Osteoblast (primary cell): ENCODE results near the gene NUP62. TPM values are rescaled to one million over a fixed set of nuclear protein-coding genes. Genes with fewer than 3 reads are reported as not detected.

ENCODE experiments used
- DNase-seq: peaks from one replicate; pipeline ENCODE4 v3.0.0; 2011; ENCODE audit warnings: low spot score, mixed read lengths; ENCODE audit not compliant: insufficient read length; ENCODE audit errors: missing footprints
- H2AFZ ChIP-seq: 2 replicates; pipeline ENCODE4 v1.6.0; 2011; ENCODE audit warnings: mild to moderate bottlenecking, low read length
- H3K27ac ChIP-seq: 2 replicates; pipeline ENCODE4 v1.5.1; 2011; ENCODE audit warnings: mild to moderate bottlenecking, low read depth, low read length, moderate library complexity
- H3K27me3 ChIP-seq: 2 replicates; pipeline ENCODE4 v1.6.0; 2012; ENCODE audit warnings: mild to moderate bottlenecking, control low read depth, inconsistent platforms, low read length, moderate library complexity; ENCODE audit not compliant: insufficient read depth
- H3K36me3 ChIP-seq: 2 replicates; pipeline ENCODE4 v1.5.1; 2011; ENCODE audit warnings: mild to moderate bottlenecking, low read length, control low read depth, moderate library complexity; ENCODE audit not compliant: insufficient read depth
- H3K4me1 ChIP-seq: 2 replicates; pipeline ENCODE4 v1.5.1; 2011; ENCODE audit warnings: mild to moderate bottlenecking, low read length, control low read depth, moderate library complexity; ENCODE audit not compliant: insufficient read depth
- H3K4me2 ChIP-seq: 2 replicates; pipeline ENCODE4 v1.6.0; 2011; ENCODE audit warnings: mild to moderate bottlenecking, low read length; ENCODE audit not compliant: insufficient read depth
- H3K4me3 ChIP-seq: fragments of 200-600 bp; sonication (generic); 3 replicates; pipeline ENCODE4 v1.5.1; 2012; ENCODE audit warnings: mild to moderate bottlenecking, low read length, inconsistent platforms; ENCODE audit not compliant: insufficient read depth
- H3K79me2 ChIP-seq: 2 replicates; pipeline ENCODE4 v1.6.0; 2012; ENCODE audit warnings: mild to moderate bottlenecking, low read length, control low read depth, inconsistent platforms; ENCODE audit not compliant: insufficient read depth
- H3K9me3 ChIP-seq: 2 replicates; pipeline ENCODE4 v1.5.1; 2011; ENCODE audit warnings: low read depth, low read length, control low read depth
- H4K20me1 ChIP-seq: 2 replicates; pipeline ENCODE4 v1.6.0; 2012; ENCODE audit warnings: mild to moderate bottlenecking, low read length, control low read depth; ENCODE audit not compliant: insufficient read depth
- CTCF ChIP-seq: IDR thresholded peaks from 2 replicates; pipeline ENCODE4 v1.5.1; 2011; ENCODE audit warnings: mild to moderate bottlenecking, low read depth, low read length, moderate library complexity; ENCODE audit errors: extremely low read depth
- total RNA-seq: library from RNA; depleted of rRNA; stranded (reverse); fragments of >200 nt; gene quantifications from 2 replicates; pipeline ENCODE4 v1.2.3, GENCODE V29; 2012

Gene NUP62
- total RNA-seq, 1 donor: 22.8 TPM

GRCh38 chr19:49924004-49924880 lies 5.1 kb downstream of the NUP62 start:
- peaks cover 36% of the 10 kb centered on the region for H3K36me3 ChIP-seq
- TF ChIP-seq CTCF: no peak
- H4K20me1 ChIP-seq: peaks cover 56% of the 10 kb centered on the region
- H3K79me2 ChIP-seq: peaks cover 96% of the 10 kb centered on the region
- H2AFZ ChIP-seq: no peak overlapping the region
- no peak overlapping the region for H3K4me3 ChIP-seq
- no peaks in the 10 kb centered on the region for H3K9me3 ChIP-seq
- peak; percentile 42 for DNase-seq
- H3K27ac ChIP-seq: no peak overlapping the region
- H3K4me1 ChIP-seq: peaks cover 10% of the 10 kb centered on the region
- no peak overlapping the region for H3K4me2 ChIP-seq
- H3K27me3 ChIP-seq: no peaks in the 10 kb centered on the region

- H3K27me3 ChIP-seq: no peaks in the 10 kb centered on the region
- no peak for TF ChIP-seq CTCF
- no peak overlapping the region for H3K4me3 ChIP-seq
- H3K4me2 ChIP-seq: no peak overlapping the region
- DNase-seq: peak; percentile 34
- no peaks in the 10 kb centered on the region for H3K9me3 ChIP-seq
- H3K4me1 ChIP-seq: peaks cover 10% of the 10 kb centered on the region
- H3K79me2 ChIP-seq: peaks cover 94% of the 10 kb centered on the region
- no peak overlapping the region for H2AFZ ChIP-seq
- peaks cover 38% of the 10 kb centered on the region for H3K36me3 ChIP-seq
- peak overlapping the region; percentile 61 for H3K27ac ChIP-seq
- peaks cover 58% of the 10 kb centered on the region for H4K20me1 ChIP-seq
Observed at GRCh38 chr19:49923055-49924003, 6.0 kb downstream of the NUP62 start.

GRCh38 chr19:49921871-49922795 lies 7.2 kb downstream of the NUP62 start:
- peaks cover 44% of the 10 kb centered on the region for H3K36me3 ChIP-seq
- H3K9me3 ChIP-seq: no peaks in the 10 kb centered on the region
- peak; percentile 94 for DNase-seq
- H2AFZ ChIP-seq: peak overlapping the region; percentile 29
- peaks cover 63% of the 10 kb centered on the region for H4K20me1 ChIP-seq
- H3K4me2 ChIP-seq: peak overlapping the region; percentile 32
- H3K4me3 ChIP-seq: no peak overlapping the region
- H3K79me2 ChIP-seq: peaks cover 95% of the 10 kb centered on the region
- peaks cover 10% of the 10 kb centered on the region for H3K4me1 ChIP-seq
- TF ChIP-seq CTCF: no peak
- H3K27me3 ChIP-seq: no peaks in the 10 kb centered on the region
- H3K27ac ChIP-seq: peak overlapping the region; percentile 61
